Fibroblast of mammary gland (primary cell): ENCODE measurements around the gene MYLK3.

Source experiments
- DNase-seq: peaks from one replicate; pipeline ENCODE4 v3.0.0-alpha.2; 2010; ENCODE audit warnings: low read depth
- H3K4me3 ChIP-seq: 2 replicates; pipeline ENCODE4 v1.5.1; 2011; ENCODE audit warnings: low read depth, mild to moderate bottlenecking, low read length, moderate library complexity; ENCODE audit not compliant: control insufficient read depth
- TF ChIP-seq, protein P1 (sequence below): conservative IDR thresholded peaks from 2 replicates; pipeline ENCODE4 v1.5.1; 2011; ENCODE audit warnings: low read depth, low read length, inconsistent platforms; ENCODE audit not compliant: control insufficient read depth, insufficient read depth

MYLK3 gene

DNA sequence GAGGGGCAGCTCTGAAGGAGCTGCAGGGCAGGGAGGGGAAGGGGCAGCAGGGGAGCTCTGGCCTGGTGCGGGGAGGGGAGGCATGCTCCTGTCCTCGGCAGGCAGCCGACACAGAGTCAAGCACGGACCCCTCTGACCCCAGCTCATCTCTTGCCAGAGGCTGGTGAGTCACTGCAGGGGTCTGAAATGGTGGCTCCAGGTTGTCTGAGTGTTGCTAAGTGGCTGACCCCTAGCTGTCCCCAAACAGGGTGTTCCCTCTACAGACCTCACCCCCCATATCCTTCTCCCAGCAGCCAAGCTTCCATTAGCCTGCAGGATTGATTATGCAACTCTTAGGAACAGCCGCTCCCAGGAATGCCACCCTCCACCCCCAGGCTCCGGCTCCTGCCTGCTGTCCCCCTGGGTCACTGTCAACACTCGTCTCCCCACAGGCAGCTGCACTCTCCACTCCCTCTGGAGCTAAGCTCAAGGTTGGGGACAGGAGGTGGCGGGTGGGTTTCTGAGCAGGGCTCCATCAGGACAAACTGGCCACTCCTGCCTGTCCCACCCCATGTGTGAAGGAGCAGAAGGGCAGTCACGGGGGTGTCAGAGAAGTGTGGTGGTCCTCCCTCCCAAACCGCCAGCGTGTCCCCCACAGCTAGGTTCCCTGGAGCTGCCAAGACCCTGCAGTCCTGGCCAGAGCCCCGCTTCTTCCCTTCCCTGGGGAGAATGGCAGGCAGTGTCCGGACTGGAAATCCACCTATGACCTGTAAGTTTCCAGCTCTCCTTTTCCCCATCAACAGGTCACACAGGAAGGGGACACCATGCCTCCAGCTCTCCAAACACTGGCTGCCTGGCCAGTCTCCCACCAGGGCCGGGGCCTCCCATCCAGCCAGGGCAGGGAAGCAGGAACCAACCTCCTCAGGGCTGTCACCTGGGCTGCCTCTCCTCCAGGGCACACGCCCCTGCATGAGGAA, 1.0 kb downstream of the MYLK3 start:
- DNase-seq, result no peak
- TF ChIP-seq, protein P1, sequence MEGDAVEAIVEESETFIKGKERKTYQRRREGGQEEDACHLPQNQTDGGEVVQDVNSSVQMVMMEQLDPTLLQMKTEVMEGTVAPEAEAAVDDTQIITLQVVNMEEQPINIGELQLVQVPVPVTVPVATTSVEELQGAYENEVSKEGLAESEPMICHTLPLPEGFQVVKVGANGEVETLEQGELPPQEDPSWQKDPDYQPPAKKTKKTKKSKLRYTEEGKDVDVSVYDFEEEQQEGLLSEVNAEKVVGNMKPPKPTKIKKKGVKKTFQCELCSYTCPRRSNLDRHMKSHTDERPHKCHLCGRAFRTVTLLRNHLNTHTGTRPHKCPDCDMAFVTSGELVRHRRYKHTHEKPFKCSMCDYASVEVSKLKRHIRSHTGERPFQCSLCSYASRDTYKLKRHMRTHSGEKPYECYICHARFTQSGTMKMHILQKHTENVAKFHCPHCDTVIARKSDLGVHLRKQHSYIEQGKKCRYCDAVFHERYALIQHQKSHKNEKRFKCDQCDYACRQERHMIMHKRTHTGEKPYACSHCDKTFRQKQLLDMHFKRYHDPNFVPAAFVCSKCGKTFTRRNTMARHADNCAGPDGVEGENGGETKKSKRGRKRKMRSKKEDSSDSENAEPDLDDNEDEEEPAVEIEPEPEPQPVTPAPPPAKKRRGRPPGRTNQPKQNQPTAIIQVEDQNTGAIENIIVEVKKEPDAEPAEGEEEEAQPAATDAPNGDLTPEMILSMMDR, result no peak
- H3K4me3 ChIP-seq, result no peak overlapping the region

DNA sequence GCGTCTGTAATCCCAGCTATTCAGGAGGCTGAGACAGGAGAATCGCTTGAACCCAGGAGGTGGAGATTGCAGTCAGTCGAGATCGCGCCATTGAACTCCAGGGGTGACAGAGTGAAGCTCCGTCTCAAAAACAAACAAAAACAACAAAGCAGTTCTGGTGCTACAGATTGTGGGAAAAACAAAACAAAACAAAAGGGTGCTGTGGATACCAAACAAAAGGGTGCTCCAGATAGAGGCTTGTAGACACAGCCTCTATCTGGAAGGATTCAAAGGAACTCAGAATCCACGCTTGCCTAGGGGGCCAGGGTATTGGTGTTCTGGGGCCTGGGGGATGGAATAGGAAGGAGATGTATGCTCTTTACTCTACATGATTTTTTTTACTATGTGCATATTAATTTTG, 2.5 kb downstream of the MYLK3 start:
- H3K4me3 ChIP-seq, result no peak overlapping the region
- TF ChIP-seq, protein P1, result no peak
- DNase-seq, result no peak

DNA sequence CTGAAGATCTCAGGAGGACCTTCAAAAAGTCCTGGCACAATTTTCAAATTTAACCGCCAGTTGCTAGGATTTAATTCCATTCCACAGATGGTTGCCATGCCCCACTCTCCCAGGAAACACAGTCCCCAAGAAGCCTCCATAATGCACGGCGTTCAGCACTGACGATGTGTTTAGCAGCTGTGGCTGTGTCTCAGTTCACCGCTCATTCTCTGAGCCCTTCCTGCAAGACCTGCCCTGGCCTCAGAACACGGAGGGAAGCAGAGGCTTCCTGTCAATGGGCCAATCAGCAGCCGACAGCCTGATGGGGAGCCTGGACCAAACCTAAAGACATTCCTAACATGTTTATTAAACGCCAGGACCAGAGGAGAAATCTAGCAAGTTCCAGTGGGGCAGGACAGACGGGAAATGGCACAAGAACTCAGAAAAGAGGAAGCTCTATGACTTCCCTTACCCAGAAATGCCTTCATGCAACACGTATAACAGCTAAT, 4.9 kb downstream of the MYLK3 start:
- TF ChIP-seq, protein P1, result no peak

DNA sequence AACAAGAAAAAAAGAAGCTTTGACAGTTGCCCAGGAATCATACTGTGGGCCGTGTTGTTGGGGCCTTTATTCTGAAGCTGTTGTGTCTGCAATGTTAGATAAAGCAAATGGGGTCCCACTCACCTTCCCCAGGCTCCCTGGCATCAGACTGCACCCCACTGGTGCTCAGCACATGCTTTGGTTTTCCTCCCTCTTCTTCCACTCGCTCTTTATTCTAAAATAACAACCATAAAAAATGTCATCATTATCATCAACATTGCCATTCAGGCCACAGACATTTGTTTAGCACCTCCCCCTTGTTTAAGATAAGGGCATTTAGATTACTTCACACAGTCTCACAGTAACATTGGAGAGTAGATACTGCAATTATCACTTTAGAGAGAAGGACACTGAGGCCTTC, 8.2 kb downstream of the MYLK3 start:
- TF ChIP-seq, protein P1, result no peak
- DNase-seq, result no peak
- H3K4me3 ChIP-seq, result no peak overlapping the region

More for the DNA sequence above, 4.9 kb downstream of the MYLK3 start:
- DNase-seq, result peak; percentile 8
- no peak overlapping the region for H3K4me3 ChIP-seq

DNA sequence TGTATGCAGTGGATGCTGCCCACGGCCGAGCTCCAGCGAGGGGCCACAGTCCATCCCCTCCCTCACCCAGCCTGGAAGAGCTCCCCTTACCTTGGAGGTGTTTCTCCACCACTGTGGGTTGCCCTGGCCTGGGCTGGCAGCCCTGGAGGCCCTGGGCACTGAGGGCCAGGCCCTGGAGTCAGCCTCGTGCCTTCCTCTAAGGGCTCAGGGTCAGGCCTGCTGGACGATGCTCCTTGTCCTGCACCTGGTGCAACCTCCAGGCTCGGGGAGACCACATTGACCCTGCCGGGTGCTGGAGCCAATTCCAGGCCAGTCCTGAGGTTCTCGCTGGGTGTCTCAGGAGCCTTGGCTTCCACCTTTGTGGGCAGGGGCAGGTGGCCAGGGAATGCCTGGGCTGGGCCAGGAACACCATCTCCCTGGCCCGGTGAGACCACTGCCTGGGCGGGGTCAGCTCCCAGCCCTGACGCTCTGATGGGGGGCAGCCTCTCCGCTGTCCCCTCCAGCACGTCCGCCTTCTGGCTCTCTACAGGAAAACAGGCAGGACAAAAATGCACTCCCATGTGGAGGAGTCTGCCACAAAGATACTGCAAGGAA, 10.4 kb downstream of the MYLK3 start:
- TF ChIP-seq, protein P1, result no peak
- no peak for DNase-seq
- no peak overlapping the region for H3K4me3 ChIP-seq

DNA sequence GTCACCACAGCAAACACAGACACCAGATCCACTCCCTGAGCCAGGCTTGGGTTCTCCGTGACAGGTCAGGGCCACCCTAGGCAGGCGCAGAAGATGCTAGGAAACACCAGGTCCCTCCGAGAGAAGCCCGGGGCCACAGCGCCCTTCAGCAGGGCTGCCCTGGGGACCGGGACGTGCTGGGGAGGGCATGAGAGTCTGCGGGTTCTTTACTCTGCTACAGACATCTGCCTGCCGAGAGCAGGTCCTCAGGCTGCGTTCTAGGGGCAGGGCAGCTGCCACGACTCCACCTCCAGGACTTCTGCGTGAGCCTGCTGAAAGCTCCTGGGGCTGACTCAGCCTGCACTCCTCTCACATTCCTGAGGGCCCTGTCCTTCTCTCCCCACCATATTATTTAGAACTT, 11.4 kb downstream of the MYLK3 start:
- no peak overlapping the region for H3K4me3 ChIP-seq
- DNase-seq, result no peak
- TF ChIP-seq, protein P1, result no peak
